Pons (tissue), 1 donor: ENCODE measurements around the gene ZNF512B.
A peak's percentile ranks its signal among the peaks of the same experiment; 100 is the strongest.
"Not testable (repeated sequence)": the region's sequence is repeated elsewhere in the genome, so short reads cannot be mapped to it uniquely, and the experiment has no call there.

Experiments used
- DNase-seq: peaks from one replicate; pipeline ENCODE4 v3.0.0-alpha.2; 2016; ENCODE audit warnings: low spot score

ZNF512B gene

DNA sequence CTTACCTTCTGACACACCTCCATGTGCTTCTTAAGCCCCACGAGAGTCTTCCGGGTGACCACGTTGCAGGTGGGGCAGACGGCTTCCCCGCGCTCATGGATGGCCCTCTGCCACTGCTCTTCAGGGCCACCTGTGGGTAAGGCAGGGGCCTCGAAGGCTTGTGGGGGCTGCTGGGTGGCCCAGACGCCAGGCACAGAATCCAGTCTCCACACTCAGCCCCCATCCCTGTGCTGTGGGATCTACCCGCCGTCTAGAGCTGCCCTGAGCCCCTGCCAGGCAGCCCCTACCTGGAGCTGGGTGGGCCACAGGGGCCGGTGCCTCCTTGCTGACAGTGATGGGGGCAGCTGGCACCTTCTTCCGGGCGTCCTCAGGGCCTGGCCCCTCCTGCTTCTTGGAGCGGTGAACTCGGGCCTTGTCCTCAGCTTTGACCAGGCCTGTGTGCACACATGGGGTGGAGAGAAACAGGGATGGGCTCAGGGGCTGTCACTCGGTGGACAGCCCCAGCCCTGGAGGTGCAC is 5.9 kb downstream of the ZNF512B start:
- no peak for DNase-seq

DNA sequence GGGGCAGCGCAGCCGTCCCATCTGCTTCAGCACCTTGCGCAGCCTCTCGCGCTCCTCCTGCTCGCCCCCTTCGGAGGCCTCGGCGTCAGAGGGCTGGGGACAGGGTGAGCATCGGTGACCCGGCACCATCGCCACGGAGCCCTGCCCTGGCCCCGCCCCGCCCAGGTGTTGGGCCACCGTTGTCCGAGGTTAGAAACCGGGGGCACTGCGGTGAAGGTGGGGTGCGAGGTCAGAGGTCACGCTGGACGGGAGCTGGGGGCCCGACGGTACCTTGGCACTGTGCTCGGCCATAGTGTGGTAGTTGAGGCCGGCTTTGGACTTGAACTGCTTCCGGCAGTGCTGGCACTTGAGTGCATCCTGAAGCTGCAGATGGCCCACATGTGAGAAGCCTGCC is 6.4 kb downstream of the ZNF512B start:
- DNase-seq: no peak

GRCh38 chr20:63962426-63963347 is 7.0 kb downstream of the ZNF512B start:
- no peak for DNase-seq

DNA sequence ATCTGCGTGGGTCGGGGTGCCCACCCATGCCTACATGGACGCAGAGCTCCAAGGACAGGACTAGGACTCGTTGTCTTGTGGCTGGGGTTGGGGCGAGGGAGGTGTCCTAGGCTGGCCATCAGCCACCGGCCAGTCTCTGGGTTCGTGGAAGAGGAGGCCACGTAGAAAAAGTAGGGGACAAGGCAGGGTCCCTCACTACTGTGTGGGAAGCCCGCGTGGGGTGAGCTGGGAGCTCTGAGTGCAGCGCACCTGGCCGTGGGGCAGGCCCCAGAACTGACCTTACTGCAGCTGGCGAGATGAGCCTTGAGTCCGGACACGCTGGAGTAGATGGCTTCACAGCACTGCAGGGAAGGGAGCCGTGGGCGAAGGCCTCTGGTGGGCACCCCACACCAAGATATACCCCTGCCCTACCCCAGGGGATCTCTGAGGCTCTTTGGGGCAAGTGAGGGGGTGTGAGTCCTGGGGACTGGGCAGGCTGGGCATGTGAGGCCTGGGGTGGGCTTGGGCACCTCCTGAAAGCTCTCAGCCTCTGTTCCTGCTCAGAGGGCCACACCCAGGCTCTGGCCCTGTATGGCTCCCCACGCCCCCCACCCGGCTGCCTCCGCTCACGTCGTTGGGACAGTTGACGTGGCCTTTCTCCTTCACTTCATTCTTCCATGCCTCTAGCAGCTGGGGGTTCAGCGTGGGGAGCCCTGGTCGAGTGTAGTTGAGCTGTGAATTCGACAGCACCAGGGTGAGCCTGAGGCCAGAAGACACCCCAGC is 7.9 kb downstream of the ZNF512B start:
- DNase-seq: no peak

- DNase-seq: not testable (repeated sequence)
These were observed 8.8 kb downstream of the ZNF512B start for GRCh38 chr20:63960654-63961621.

DNA sequence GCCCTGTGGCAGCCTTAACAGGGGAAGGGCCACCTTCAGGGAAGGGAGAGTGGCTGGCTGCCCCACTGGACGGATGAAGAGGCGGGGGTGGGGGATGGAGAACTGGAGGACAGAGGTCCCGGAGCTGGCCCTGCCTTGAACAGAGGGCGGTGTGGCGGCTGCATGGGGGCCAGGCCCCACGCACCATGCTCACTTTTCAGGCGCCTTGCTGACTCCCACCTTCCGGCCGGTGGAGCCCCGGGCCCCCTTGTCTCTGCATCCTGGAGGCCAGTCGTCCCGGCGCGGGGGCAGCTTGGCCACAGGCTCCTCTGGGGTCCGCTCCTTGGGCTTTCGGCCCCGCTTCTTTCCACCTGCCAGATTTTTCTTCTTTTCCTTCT is 10.0 kb downstream of the ZNF512B start:
- no peak for DNase-seq

DNA sequence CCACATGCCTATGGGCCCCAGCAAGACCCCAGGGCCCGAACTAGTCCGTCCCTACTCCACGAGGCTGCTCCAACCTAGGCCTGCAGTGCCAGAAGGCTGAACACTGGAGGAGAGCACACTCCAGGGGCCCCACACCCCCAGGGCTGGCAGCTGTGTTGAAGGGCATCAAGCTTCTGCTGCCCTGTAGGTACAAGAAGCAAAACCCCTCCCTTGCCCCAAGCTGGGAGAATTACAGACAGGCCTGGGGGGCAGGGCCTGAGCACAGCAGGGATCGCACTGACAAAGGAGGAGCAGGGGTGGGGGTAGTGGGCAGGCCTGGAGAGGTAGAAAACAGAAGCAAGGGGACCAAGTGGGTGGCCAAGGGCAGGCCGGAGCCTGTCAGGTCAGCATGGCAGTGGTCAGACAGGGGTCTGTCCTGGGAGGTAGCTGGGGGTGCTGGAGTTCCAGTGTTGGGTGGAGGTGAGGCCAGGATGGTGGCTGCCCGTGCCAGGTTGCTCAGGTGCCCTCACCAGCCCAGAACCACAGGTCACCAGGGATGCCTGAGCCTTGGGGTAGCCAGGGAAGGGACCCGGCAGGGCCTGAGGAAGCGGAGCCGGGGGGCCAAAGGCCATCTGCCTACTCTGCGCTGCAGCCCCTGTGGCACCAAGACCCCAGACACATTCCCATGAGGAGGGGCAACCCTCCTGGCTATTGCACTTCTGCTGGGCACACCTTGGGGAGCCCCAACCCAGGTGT is 10.6 kb downstream of the ZNF512B start:
- no peak for DNase-seq

DNA sequence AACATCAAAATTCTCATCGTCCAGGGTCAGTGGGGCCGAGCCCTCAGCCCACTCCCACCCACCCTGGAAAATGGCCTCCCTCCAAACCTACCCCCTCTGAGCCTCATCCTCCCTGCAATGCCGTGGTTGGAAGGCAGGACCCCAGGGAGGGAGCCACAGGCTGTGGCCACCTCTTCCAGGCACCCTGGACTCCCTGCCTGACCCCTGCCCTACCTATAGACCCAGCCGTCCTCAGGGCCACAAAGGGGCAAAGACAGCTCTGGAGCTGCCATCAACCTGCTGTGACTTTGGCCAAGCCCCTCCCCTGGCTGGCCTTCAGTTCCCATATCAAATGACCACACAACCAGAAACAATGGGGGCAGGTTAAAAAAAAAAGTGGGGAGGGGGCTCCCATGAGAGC is 11.3 kb downstream of the ZNF512B start:
- no peak for DNase-seq

GRCh38 chr20:63957690-63958441 is 11.9 kb downstream of the ZNF512B start:
- DNase-seq: no peak

- DNase-seq: no peak
These were observed 12.6 kb downstream of the ZNF512B start for GRCh38 chr20:63957004-63957689.

DNA sequence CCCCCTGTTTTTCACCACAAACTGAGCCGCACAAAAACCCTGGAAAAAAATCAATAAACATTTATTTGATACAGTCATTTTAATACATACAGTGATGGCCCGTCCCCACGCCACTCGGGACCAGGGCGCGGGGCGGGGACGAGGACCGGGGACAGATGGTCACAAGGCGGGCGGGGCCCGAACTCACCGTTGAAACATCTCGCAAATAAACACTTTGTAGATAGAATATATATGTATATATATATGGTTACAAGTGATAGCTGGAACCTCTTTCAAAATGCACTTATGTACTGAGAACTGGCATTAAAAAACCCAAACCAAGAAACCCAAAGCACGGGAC is 13.1 kb downstream of the ZNF512B start:
- no peak for DNase-seq

DNA sequence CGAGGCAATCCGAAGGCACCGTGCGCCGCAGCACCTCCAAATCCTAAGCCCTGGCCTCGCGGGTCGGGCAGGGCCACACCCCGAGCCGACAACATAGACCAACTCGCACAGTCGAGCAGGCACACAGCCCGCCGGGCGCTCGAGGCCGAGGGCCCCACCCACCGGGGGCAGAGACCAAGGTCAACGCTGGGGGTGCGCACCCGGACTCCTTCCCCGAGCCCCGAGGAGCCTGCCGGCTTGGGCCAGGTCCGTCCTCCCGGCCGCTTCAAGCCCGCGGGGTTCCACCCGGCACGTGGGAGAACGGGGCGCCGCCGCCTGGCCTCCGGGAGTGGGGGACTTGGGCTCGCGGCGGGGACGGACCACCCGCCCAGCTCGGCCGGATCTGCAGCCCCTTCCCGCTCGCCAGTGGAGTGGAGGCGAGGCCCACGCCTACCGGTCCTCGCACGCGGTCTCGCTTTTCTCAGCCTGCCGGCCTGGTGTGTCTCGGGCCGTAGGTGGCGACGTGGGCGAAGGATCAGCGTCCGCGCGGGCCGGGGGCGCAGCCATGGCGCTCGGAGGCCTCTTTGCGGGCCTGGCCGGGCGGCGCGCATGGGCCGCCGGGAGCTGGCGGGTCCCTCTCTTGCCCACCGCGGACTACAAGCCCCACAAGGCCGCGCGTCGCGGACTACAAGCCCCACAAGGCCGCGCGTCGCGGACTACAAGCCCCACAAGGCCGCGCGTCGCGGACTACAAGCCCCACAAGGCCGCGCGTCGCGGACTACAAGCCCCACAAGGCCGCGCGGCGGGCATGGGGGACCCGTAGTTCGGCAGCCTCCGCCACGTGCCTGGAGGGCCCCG is 13.7 kb downstream of the ZNF512B start, which contains the start of gene UCKL1:
Gene UCKL1 (minus strand): TSS at position 590 of the 837 bp plus-strand sequence. CDS start 44 bp downstream, at position 546.
- peak; percentile 83 for DNase-seq

DNA sequence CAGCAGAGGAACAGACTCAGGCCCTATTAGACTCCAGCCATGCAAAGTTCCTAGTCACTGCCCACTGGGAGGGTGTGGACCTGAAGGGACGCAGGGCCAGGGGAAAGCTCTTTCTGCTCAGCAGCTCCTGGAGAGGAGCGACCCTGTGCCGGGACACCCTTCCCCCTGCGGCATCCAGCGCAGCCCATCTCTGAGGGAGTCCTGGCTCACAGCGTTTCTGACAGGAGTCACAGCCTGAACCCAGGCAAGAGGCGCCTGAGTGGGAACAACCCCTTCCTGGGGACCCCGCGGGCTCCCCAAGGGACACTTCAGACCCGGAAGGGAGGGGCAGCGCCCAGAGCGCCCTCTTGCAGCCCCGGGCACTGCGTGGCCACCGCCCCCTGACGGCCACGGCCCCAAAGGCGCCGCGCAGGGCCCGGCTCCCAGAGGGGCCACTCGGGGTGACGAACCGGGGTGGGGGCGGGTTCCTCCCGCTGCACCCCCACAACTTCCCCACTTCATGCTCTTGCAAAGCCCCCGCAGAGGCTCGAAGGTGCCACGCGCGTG is 14.4 kb downstream of the ZNF512B start:
- DNase-seq: peak; percentile 44

- no peak for DNase-seq
These were observed 15.8 kb downstream of the ZNF512B start for GRCh38 chr20:63953764-63954429.

DNA sequence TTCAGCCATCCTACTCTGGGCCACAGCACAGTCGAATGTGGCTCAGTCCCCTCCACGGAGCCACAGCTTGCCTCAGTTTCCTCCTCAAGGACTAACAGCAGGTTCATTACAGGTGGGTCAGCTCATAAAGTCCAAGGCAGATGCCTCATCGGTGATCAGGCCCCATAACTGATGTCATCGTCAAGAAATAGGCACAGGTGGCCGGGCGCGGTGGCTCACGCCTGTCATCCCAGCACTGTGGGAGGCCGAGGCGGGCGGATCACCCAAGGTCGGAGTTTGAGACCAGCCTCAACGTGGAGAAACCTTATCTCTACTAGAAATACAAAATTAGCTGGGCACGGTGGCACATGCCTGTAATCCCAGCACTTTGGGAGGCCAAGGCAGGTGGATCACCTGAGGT is 17.0 kb downstream of the ZNF512B start:
- no peak for DNase-seq

DNA sequence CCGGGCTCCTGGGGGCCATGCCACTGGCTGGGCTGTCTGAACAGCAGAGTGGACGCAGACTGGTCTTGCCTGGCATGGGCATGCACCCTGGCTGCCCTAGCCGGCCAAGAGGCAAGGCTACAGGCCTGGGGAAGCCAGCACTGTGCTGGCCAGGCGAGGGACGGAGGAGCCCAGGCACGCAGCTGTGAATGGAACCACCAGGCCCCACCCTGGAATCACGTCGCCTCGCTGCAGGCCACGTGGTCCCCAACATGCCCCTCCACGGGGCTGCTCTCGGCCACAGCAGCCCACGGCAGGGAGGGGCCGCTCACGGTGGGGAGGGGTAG is 17.6 kb downstream of the ZNF512B start:
- DNase-seq: no peak

DNA sequence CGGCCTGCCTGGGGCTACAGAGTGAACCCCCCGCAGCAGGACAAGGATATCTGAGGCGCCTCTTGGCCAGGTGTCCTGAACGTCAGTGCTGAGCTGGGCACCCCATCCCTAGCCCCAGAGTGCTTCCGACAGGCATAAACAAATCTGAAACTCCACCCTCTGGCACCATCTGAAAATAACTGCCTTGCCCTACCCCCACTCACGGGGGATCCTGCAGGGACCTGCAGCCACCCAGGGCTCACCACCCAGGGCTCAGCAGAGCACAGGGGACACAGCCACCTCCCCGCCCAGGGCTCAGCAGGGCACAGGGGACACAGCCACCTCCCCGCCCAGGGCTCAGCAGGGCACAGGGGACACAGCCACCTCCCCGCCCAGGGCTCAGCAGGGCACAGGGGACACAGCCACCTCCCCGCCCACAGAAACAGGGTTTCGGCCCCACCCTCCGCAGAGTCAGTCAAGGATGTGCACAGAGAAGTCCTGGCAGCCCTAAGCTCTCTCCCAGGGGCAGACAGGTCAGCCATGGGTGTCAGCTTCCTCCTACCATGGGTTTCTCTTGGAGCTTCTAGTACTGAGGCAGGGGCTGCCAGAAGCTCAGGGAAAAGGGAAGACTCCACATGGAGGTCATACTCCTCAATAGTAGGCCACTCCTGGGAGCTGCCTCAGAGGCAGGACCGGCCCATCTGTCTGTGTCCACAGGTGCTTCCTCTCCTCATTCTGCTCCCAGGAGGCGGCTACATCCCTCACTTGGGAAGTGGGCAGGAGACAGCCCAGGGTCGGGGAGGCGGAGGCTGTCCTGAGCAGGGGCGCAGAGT is 18.1 kb downstream of the ZNF512B start:
- DNase-seq: no peak
